ENCODE measurements around the gene SGCE.
A peak's percentile ranks its signal among the peaks of the same experiment; 100 is the strongest.
"Not testable (repeated sequence)": the region's sequence is repeated elsewhere in the genome, so short reads cannot be mapped to it uniquely, and the experiment has no call there.

Gene SGCE

DNA sequence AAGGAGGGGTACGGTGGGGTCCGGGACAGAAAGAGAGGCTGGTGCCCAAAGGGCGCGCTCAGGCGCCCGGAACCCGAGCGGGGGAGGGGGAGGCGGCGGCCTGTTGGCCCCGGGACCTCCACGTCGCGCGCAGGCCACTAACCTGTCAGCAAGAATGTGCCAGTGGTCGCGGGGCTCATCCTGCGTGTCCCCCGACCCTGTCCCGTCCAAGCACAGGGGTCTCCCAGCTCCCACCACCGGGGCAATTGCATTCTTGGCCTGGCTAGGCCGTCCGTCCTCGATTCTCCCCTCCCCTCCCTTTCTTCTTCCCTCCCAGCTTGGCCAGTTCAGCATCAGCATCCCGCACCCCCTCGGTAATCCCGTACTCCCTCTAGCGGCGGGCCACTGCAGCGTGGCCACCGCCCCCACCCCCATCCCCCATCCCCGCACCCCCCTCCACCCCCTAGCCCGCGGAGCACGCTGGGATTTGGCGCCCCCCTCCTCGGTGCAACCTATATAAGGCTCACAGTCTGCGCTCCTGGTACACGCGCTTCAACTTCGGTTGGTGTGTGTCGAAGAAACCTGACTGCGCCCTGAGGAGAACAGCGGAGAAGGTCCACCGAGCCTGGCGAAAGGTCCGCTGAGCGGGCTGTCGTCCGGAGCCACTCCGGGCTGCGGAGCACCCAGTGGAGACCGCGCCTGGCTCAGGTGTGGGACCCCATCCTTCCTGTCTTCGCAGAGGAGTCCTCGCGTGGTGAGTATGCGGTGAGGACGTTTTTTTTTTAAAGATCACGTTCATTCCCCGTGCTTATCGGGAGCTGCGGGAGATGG, at the start of gene SGCE (continued):
- TF ChIP-seq ZNF76 (tag by site-specific recombination; IDR thresholded peaks at IDR 0.05; ENCODE audit: borderline replicate concordance, low read depth) = peak; percentile 71; the same call in 1 of the 2 replicates
- TF ChIP-seq ZNF2 (tag by site-specific recombination; IDR thresholded peaks at IDR 0.05) = peak; percentile 76
- TF ChIP-seq ZNF623 (tag by site-specific recombination; IDR thresholded peaks at IDR 0.05) = no peak
- TF ChIP-seq, protein P1, sequence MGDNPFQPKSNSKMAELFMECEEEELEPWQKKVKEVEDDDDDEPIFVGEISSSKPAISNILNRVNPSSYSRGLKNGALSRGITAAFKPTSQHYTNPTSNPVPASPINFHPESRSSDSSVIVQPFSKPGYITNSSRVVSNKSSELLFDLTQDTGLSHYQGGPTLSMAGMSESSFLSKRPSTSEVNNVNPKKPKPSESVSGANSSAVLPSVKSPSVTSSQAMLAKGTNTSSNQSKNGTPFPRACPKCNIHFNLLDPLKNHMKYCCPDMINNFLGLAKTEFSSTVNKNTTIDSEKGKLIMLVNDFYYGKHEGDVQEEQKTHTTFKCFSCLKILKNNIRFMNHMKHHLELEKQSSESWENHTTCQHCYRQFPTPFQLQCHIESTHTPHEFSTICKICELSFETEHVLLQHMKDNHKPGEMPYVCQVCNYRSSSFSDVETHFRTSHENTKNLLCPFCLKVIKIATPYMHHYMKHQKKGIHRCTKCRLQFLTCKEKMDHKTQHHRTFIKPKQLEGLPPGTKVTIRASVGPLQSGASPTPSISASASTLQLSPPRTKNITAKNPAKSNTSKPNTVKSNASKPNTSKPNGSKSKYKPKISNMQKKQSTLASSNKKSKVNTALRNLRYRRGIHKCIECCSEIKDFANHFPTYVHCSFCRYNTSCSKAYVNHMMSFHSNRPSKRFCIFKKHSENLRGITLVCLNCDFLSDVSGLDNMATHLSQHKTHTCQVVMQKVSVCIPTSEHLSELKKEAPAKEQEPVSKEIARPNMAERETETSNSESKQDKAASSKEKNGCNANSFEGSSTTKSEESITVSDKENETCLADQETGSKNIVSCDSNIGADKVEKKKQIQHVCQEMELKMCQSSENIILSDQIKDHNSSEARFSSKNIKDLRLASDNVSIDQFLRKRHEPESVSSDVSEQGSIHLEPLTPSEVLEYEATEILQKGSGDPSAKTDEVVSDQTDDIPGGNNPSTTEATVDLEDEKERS (tag by site-specific recombination; IDR thresholded peaks at IDR 0.05) = peak; percentile 43; the same call in 1 of the 2 replicates
- no peak for TF ChIP-seq FEZF1 (tag by site-specific recombination; IDR thresholded peaks at IDR 0.05)
- peak; percentile 65 for TF ChIP-seq KLF8 (tag by site-specific recombination; IDR thresholded peaks at IDR 0.05)
- TF ChIP-seq, protein P2, sequence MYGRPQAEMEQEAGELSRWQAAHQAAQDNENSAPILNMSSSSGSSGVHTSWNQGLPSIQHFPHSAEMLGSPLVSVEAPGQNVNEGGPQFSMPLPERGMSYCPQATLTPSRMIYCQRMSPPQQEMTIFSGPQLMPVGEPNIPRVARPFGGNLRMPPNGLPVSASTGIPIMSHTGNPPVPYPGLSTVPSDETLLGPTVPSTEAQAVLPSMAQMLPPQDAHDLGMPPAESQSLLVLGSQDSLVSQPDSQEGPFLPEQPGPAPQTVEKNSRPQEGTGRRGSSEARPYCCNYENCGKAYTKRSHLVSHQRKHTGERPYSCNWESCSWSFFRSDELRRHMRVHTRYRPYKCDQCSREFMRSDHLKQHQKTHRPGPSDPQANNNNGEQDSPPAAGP (tag by site-specific recombination; IDR thresholded peaks at IDR 0.05) = peak; percentile 83; the same call in 1 of the 2 replicates
- TF ChIP-seq ZBTB17 (tag by site-specific recombination; IDR thresholded peaks at IDR 0.05) = peak; percentile 55
- TF ChIP-seq SETDB1 (IDR thresholded peaks at IDR 0.05; ENCODE audit: insufficient read length, low read length) = no peak
- peak; percentile 63; the same call in 1 of the 2 replicates for TF ChIP-seq OVOL3 (tag by site-specific recombination; IDR thresholded peaks at IDR 0.05)
- TF ChIP-seq ZNF529 (tag by site-specific recombination; IDR thresholded peaks at IDR 0.05; ENCODE audit: insufficient replicate concordance) = peak; percentile 94
- peak; percentile 45; the same call in 1 of the 2 replicates for TF ChIP-seq ZNF341 (tag by site-specific recombination; IDR thresholded peaks at IDR 0.05; ENCODE audit: low read depth)
- TF ChIP-seq ZNF596 (tag by site-specific recombination; IDR thresholded peaks at IDR 0.05) = no peak

DNA sequence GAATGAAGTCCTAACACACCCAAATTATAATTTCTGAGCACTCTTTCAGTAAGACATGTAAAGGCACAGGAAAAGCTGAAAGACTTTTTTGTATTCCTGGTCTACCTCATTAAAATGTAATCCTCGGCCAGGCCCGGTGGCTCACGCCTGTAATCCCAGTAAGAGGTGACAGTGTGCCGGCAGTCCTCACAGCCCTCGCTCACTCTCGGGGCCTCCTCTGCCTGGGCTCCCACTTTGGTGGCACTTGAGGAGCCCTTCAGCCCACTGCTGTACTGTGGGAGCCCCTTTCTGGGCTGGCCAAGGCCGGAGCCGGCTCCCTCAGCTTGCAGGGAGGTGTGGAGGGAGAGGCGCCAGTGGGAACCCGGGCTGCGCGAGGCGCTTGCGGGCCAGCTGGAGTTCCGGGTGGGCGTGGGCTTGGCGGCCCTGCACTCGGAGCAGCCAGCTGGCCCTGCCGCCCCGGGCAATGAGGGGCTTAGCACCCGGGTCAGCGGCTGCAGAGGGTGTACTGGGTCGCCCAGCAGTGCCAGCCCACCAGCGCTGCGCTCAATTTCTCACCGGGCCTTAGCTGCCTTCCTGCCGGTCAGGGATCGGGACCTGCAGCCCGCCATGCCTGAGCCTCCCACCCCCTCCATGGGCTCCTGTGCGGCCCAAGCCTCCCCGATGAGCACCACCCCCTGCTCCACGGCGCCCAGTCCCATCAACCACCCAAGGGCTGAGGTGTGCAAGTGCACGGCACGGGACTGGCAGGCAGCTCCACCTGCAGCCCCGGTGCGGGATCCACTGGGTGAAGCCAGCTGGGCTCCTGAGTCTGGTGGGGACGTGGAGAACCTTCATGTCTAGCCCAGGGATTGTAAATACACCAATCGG, 49.5 kb upstream of the SGCE start:
- H3K27ac ChIP-seq (ENCODE audit: extremely low read depth, low read depth, low read length); H3K36me3 ChIP-seq (ENCODE audit: control insufficient read depth in 2 of 2, insufficient read depth in 1 of 2, low read length in 2 of 2); H3K4me3 ChIP-seq (ENCODE audit: low read depth, low read length); H3K9me3 ChIP-seq (ENCODE audit: control insufficient read depth, insufficient read depth, low read depth, low read length); CTCF ChIA-PET; H3K4me1 ChIP-seq (ENCODE audit: control insufficient read depth, insufficient read depth, low read length); POLR2A ChIA-PET: not testable (repeated sequence)

DNA sequence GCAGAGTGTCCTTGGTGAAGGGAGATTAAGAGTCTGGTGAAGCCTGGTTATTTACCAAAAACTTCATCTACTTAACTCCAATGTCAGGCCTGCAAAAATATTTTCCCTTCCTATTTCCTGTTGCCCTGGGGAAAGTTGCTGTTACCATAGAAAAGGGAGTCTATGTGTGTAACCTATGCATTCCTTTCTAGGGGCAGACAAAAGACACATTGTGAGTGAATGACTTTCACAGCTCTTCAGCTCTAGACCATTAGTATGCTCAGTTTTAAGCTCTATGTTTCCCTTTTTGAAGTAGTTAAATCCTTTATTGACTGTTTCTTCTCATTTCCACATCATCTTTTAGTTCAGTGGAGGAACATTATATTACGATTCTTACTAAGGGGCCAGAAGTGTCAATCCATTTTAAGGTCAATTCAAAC, 45.6 kb upstream of the SGCE start:
- ChIA-PET POLR2A (no interaction called here), CTCF (no interaction called here)
- Histone ChIP-seq H3K27ac (ENCODE audit: extremely low read depth, low read depth, low read length) (no peak overlapping the region), H3K4me3 (ENCODE audit: low read depth, low read length) (no peak overlapping the region), H3K4me1 (ENCODE audit: control insufficient read depth, insufficient read depth, low read length) (no peaks in the 10 kb centered on the region), H3K9me3 (ENCODE audit: control insufficient read depth, insufficient read depth, low read depth, low read length) (no peaks in the 10 kb centered on the region), H3K36me3 (ENCODE audit: control insufficient read depth in 2 of 2, insufficient read depth in 1 of 2, low read length in 2 of 2) (no peaks in the 10 kb centered on the region)
- TF ChIP-seq ZEB2 (tag by site-specific recombination; IDR thresholded peaks at IDR 0.05) = no peak
- no peak for TF ChIP-seq ZNF792 (tag by site-specific recombination; IDR thresholded peaks at IDR 0.05)
- no peak for TF ChIP-seq OVOL3 (tag by site-specific recombination; IDR thresholded peaks at IDR 0.05)
- no peak for TF ChIP-seq REPIN1 (tag by site-specific recombination; IDR thresholded peaks at IDR 0.05; ENCODE audit: low read depth)
- TF ChIP-seq ZBTB48 (tag by site-specific recombination; IDR thresholded peaks at IDR 0.05) = no peak
- TF ChIP-seq ZNF629 (tag by site-specific recombination; IDR thresholded peaks at IDR 0.05) = no peak
- TF ChIP-seq ZBTB20 (tag by site-specific recombination; IDR thresholded peaks at IDR 0.05) = no peak
- TF ChIP-seq ZFP69B (tag by site-specific recombination; IDR thresholded peaks at IDR 0.05) = no peak
- TF ChIP-seq ZNF19 (tag by site-specific recombination; IDR thresholded peaks at IDR 0.05; ENCODE audit: low read depth) = no peak
- no peak for TF ChIP-seq ZNF37A (tag by site-specific recombination; IDR thresholded peaks at IDR 0.05)
- no peak for TF ChIP-seq ZNF266 (tag by site-specific recombination; IDR thresholded peaks at IDR 0.05; ENCODE audit: low read depth)
- TF ChIP-seq HOXA7 (CRISPR knock-in tag; IDR thresholded peaks at IDR 0.05; ENCODE audit: borderline replicate concordance) = no peak
- TF ChIP-seq ZNF121 (tag by site-specific recombination; IDR thresholded peaks at IDR 0.05) = no peak
- TF ChIP-seq ZNF169 (tag by site-specific recombination; IDR thresholded peaks at IDR 0.05) = no peak
- TF ChIP-seq ZNF184 (tag by site-specific recombination; IDR thresholded peaks at IDR 0.05) = no peak
- TF ChIP-seq ZNF510 (tag by site-specific recombination; IDR thresholded peaks at IDR 0.05; ENCODE audit: insufficient replicate concordance) = no peak
- no peak for TF ChIP-seq ZNF529 (tag by site-specific recombination; IDR thresholded peaks at IDR 0.05; ENCODE audit: insufficient replicate concordance)

All from HEK293 (cell line).